Neural cell (in vitro differentiated cells): ENCODE measurements around the gene TM9SF3. TPM values are rescaled to one million over a fixed set of nuclear protein-coding genes. Genes with fewer than 3 reads are reported as not detected.

ENCODE experiments used
- H2AFZ ChIP-seq: fragments of 200-600, 300-800 bp; sonication (generic), shearing (Covaris generic); 2 replicates; pipeline ENCODE4 v1.6.0; 2014; ENCODE audit warnings: low read depth, mild to moderate bottlenecking, antibody characterized with exemption, low read length, moderate library complexity
- H3F3A ChIP-seq: fragments of 200-600 bp; shearing (Covaris generic); 2 replicates; pipeline ENCODE4 v1.6.1; 2016; ENCODE audit warnings: mild to moderate bottlenecking, moderate library complexity, mixed read lengths, antibody characterized with exemption, low read length; ENCODE audit not compliant: insufficient read depth, poor library complexity, severe bottlenecking
- H3K27ac ChIP-seq: fragments of 200-600, 300-800 bp; sonication (generic), shearing (Covaris generic); 2 replicates; pipeline ENCODE4 v1.5.1; 2014; ENCODE audit warnings: mild to moderate bottlenecking, low read length, moderate library complexity
- H3K27me3 ChIP-seq: fragments of 300-800, 200-600 bp; sonication (generic), shearing (Covaris generic); 2 replicates; pipeline ENCODE4 v1.6.0; 2014; ENCODE audit warnings: mild to moderate bottlenecking, low read depth, low read length, moderate library complexity; ENCODE audit not compliant: insufficient read depth
- H3K36me3 ChIP-seq: fragments of 300-800, 200-600 bp; sonication (generic), shearing (Covaris generic); 2 replicates; pipeline ENCODE4 v1.5.1; 2014; ENCODE audit warnings: mild to moderate bottlenecking, antibody characterized with exemption, low read length, moderate library complexity; ENCODE audit not compliant: insufficient read depth
- H3K4me2 ChIP-seq: fragments of 300-800, 200-600 bp; sonication (generic), shearing (Covaris generic); 2 replicates; pipeline ENCODE4 v1.6.0; 2014; ENCODE audit warnings: mild to moderate bottlenecking, low read length
- H3K4me3 ChIP-seq: fragments of 300-800, 200-600 bp; sonication (generic), shearing (Covaris generic); 2 replicates; pipeline ENCODE4 v1.5.1; 2014; ENCODE audit warnings: mild to moderate bottlenecking, low read length, moderate library complexity
- H3K79me2 ChIP-seq: fragments of 200-600 bp; shearing (Covaris generic); replicated peaks from 2 replicates; pipeline ENCODE4 v1.6.0; 2014; ENCODE audit warnings: mild to moderate bottlenecking, low read length, moderate library complexity; ENCODE audit not compliant: insufficient read depth
- H3K9ac ChIP-seq: fragments of 300-800, 200-600 bp; sonication (generic), shearing (Covaris generic); 2 replicates; pipeline ENCODE4 v1.6.1; 2016; ENCODE audit warnings: mild to moderate bottlenecking, low read length, mixed read lengths
- H3K9me2 ChIP-seq: fragments of 200-600 bp; shearing (Covaris generic); 2 replicates; pipeline ENCODE4 v1.6.1; 2016; ENCODE audit warnings: mild to moderate bottlenecking, low read length, mixed read lengths; ENCODE audit not compliant: insufficient read depth
- H3K9me3 ChIP-seq: fragments of 200-600, 300-800 bp; sonication (generic), shearing (Covaris generic); 2 replicates; pipeline ENCODE4 v1.6.1; 2016; ENCODE audit warnings: mild to moderate bottlenecking, mixed run types, low read length, moderate library complexity, mixed read lengths
- H4K20me1 ChIP-seq: fragments of 200-600 bp; shearing (Covaris generic); 2 replicates; pipeline ENCODE4 v1.6.1; 2016; ENCODE audit warnings: mild to moderate bottlenecking, mixed run types; ENCODE audit not compliant: insufficient read depth
- EP300 ChIP-seq: fragments of 450-650 bp; conservative IDR thresholded peaks from 2 replicates; pipeline ENCODE4 v1.6.1; 2014; ENCODE audit warnings: antibody characterized with exemption, mild to moderate bottlenecking, moderate library complexity; ENCODE audit not compliant: poor library complexity, severe bottlenecking
- EZH2 ChIP-seq: fragments of 200-600, 300-800 bp; shearing (Covaris generic), sonication (generic); IDR thresholded peaks from 2 replicates; pipeline ENCODE4 v1.6.1; 2014; ENCODE audit warnings: antibody characterized with exemption, low read length, borderline replicate concordance, mild to moderate bottlenecking; ENCODE audit not compliant: insufficient read depth, poor library complexity, severe bottlenecking
- MXI1 ChIP-seq: fragments of 450-650 bp; conservative IDR thresholded peaks from 2 replicates; pipeline ENCODE4 v1.6.1; 2014; ENCODE audit warnings: antibody characterized with exemption, mild to moderate bottlenecking; ENCODE audit not compliant: poor library complexity, severe bottlenecking
- POLR2AphosphoS5 ChIP-seq: IDR thresholded peaks from 2 replicates; pipeline ENCODE4 v1.6.1; 2012
- RAD21 ChIP-seq: fragments of 450-650 bp; conservative IDR thresholded peaks from 2 replicates; pipeline ENCODE4 v1.6.1; 2014; ENCODE audit warnings: antibody characterized with exemption, mild to moderate bottlenecking, moderate library complexity
- SMC3 ChIP-seq: fragments of 450-650 bp; conservative IDR thresholded peaks from 2 replicates; pipeline ENCODE4 v1.6.1; 2014; ENCODE audit warnings: antibody characterized with exemption, mild to moderate bottlenecking, moderate library complexity; ENCODE audit not compliant: poor library complexity
- TAF1 ChIP-seq: IDR thresholded peaks from 2 replicates; pipeline ENCODE4 v1.6.1; 2012; ENCODE audit warnings: low read depth
- polyA plus RNA-seq: library from polyadenylated mRNA; depleted of rRNA; stranded (reverse); fragments of >200 nt; gene quantifications from 2 replicates; pipeline ENCODE4 v1.2.3, GENCODE V29; 2014
- TF ChIP-seq, protein P1 (sequence below): fragments of 450-650 bp; IDR thresholded peaks from 2 replicates; pipeline ENCODE4 v1.5.1; 2014; ENCODE audit warnings: antibody characterized with exemption, mild to moderate bottlenecking, moderate library complexity; ENCODE audit not compliant: poor library complexity, severe bottlenecking
- TF ChIP-seq, protein P2 (sequence below): IDR thresholded peaks from 2 replicates; pipeline ENCODE4 v1.6.1; 2012; ENCODE audit warnings: borderline replicate concordance

The TM9SF3 gene
- polyA plus RNA-seq, 1 donor from 2014 or later = 66.4 TPM

DNA sequence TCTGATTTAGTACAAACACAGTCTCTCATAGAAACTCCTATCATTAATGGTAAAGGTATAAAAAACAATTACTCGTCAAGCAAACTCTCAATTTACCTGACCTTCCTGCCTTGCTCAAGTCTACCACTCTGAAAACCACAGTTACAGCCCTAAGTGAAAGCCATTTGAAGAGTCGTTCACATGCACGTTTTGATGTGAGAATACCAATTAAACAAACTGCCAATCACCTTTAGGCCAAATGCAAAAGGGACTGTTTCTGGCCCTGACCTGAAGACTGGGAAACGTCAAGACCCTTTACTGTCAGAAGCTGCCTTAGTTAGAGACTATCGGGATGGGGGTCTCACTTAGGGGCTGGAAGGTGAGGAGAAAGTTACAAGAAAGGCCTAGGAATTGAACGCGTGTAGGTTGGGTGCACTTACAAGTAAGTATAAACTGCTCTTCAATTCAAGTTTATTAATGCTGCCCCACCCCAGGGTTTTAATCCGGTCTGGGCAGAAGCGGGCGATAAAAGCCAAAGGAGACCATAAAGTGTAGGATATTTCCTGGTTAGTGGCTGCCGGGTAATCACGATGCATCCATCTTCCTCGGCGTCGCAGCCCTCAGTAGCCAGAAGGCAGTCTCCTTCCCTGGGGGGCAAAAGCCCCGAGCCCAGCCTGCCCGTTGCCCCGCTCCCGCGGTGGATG, 935 bp downstream of the TM9SF3 start:
- H3K27ac ChIP-seq = peak overlapping the region; percentile 79
- H2AFZ ChIP-seq = no peak overlapping the region
- peak overlapping the region; percentile 94 for H3K4me3 ChIP-seq
- H4K20me1 ChIP-seq = no peaks in the 10 kb centered on the region
- H3K4me2 ChIP-seq = peak overlapping the region; percentile 83
- no peaks in the 10 kb centered on the region for H3K27me3 ChIP-seq
- no peaks in the 10 kb centered on the region for H3K9me2 ChIP-seq
- no peaks in the 10 kb centered on the region for H3K9me3 ChIP-seq
- peaks cover 54% of the 10 kb centered on the region for H3K79me2 ChIP-seq
- TF ChIP-seq, protein P1, sequence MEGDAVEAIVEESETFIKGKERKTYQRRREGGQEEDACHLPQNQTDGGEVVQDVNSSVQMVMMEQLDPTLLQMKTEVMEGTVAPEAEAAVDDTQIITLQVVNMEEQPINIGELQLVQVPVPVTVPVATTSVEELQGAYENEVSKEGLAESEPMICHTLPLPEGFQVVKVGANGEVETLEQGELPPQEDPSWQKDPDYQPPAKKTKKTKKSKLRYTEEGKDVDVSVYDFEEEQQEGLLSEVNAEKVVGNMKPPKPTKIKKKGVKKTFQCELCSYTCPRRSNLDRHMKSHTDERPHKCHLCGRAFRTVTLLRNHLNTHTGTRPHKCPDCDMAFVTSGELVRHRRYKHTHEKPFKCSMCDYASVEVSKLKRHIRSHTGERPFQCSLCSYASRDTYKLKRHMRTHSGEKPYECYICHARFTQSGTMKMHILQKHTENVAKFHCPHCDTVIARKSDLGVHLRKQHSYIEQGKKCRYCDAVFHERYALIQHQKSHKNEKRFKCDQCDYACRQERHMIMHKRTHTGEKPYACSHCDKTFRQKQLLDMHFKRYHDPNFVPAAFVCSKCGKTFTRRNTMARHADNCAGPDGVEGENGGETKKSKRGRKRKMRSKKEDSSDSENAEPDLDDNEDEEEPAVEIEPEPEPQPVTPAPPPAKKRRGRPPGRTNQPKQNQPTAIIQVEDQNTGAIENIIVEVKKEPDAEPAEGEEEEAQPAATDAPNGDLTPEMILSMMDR = no peak
- no peak for TF ChIP-seq TAF1
- no peak for TF ChIP-seq MXI1
- no peak for TF ChIP-seq EZH2
- no peak for TF ChIP-seq SMC3
- no peak for TF ChIP-seq RAD21
- TF ChIP-seq EP300 = no peak
- no peaks in the 10 kb centered on the region for H3K36me3 ChIP-seq
- no peaks in the 10 kb centered on the region for H3F3A ChIP-seq
- peak overlapping the region; percentile 91 for H3K9ac ChIP-seq

DNA sequence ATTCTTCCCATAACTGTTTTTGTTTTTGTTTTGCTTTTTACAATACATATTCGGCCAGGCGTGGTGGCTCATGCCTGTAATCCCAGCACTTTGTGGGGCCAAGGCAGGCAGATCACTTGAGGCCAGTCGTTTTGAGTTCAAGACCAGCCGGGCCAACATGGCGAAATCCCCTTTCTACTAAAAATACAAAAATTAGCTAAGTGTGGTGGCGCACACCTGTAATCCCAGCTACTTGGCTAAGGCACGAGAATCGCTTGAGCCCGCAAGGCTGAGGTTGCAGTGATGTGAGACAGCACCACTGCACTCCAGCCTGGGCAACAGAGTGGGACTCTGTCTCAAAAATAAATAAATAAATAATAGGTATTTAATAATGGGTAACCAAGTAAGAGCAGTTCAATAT, 2.3 kb downstream of the TM9SF3 start:
- no peaks in the 10 kb centered on the region for H3F3A ChIP-seq
- H3K9me3 ChIP-seq = no peaks in the 10 kb centered on the region
- no peak overlapping the region for H2AFZ ChIP-seq
- TF ChIP-seq RAD21 (no peak), EZH2 (no peak), SMC3 (no peak), TAF1 (no peak), EP300 (no peak), POLR2AphosphoS5 (no peak), MXI1 (no peak)
- TF ChIP-seq, protein P2, sequence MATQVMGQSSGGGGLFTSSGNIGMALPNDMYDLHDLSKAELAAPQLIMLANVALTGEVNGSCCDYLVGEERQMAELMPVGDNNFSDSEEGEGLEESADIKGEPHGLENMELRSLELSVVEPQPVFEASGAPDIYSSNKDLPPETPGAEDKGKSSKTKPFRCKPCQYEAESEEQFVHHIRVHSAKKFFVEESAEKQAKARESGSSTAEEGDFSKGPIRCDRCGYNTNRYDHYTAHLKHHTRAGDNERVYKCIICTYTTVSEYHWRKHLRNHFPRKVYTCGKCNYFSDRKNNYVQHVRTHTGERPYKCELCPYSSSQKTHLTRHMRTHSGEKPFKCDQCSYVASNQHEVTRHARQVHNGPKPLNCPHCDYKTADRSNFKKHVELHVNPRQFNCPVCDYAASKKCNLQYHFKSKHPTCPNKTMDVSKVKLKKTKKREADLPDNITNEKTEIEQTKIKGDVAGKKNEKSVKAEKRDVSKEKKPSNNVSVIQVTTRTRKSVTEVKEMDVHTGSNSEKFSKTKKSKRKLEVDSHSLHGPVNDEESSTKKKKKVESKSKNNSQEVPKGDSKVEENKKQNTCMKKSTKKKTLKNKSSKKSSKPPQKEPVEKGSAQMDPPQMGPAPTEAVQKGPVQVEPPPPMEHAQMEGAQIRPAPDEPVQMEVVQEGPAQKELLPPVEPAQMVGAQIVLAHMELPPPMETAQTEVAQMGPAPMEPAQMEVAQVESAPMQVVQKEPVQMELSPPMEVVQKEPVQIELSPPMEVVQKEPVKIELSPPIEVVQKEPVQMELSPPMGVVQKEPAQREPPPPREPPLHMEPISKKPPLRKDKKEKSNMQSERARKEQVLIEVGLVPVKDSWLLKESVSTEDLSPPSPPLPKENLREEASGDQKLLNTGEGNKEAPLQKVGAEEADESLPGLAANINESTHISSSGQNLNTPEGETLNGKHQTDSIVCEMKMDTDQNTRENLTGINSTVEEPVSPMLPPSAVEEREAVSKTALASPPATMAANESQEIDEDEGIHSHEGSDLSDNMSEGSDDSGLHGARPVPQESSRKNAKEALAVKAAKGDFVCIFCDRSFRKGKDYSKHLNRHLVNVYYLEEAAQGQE = no peak
- peak overlapping the region; percentile 94 for H3K4me3 ChIP-seq
- no peaks in the 10 kb centered on the region for H3K27me3 ChIP-seq
- no peak overlapping the region for H3K4me2 ChIP-seq
- peaks cover 58% of the 10 kb centered on the region for H3K79me2 ChIP-seq
- no peak overlapping the region for H3K9ac ChIP-seq
- no peak overlapping the region for H3K27ac ChIP-seq
- H4K20me1 ChIP-seq = no peaks in the 10 kb centered on the region
- no peaks in the 10 kb centered on the region for H3K36me3 ChIP-seq
- no peaks in the 10 kb centered on the region for H3K9me2 ChIP-seq
